ENCODE measurements around the gene ARHGAP6. TPM values are rescaled to one million over a fixed set of nuclear protein-coding genes. Genes with fewer than 3 reads are reported as not detected.

The ARHGAP6 gene
- total RNA-seq, 1 donor from 2014 or later, result 3.1 TPM

DNA sequence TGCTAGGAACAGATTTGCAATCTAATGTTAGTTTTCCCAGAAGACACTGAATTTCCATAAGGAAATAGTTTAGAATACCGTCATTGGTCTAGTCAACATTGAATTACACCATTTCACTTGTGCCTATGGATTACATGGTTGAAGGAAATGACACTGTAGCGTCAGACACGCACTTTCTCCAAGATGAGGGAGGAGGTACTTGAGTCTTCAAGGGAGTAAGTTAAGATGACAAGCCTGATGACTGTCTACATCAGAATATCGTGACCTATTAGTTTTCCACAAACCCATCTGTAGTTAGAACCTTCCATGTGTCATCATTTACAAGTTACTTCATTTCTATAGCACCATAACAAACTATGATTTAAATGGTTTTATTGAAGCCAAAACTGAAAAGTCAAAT, 218.8 kb downstream of the ARHGAP6 start:
- Histone ChIP-seq H3K27ac (replicated peaks) (no peak overlapping the region), H3K36me3 (no peaks in the 10 kb centered on the region), H3K27me3 (ENCODE audit: low read depth) (no peaks in the 10 kb centered on the region), H3K9me3 (replicated peaks) (no peaks in the 10 kb centered on the region), H3K4me3 (no peak overlapping the region), H3K4me1 (no peaks in the 10 kb centered on the region)
- TF ChIP-seq, protein P1, sequence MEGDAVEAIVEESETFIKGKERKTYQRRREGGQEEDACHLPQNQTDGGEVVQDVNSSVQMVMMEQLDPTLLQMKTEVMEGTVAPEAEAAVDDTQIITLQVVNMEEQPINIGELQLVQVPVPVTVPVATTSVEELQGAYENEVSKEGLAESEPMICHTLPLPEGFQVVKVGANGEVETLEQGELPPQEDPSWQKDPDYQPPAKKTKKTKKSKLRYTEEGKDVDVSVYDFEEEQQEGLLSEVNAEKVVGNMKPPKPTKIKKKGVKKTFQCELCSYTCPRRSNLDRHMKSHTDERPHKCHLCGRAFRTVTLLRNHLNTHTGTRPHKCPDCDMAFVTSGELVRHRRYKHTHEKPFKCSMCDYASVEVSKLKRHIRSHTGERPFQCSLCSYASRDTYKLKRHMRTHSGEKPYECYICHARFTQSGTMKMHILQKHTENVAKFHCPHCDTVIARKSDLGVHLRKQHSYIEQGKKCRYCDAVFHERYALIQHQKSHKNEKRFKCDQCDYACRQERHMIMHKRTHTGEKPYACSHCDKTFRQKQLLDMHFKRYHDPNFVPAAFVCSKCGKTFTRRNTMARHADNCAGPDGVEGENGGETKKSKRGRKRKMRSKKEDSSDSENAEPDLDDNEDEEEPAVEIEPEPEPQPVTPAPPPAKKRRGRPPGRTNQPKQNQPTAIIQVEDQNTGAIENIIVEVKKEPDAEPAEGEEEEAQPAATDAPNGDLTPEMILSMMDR (IDR thresholded peaks at IDR 0.05; ENCODE audit: borderline replicate concordance), result no peak
- intact Hi-C loops (cut with micrococcal nuclease), result no loop called here
- no peak for DNase-seq

DNA sequence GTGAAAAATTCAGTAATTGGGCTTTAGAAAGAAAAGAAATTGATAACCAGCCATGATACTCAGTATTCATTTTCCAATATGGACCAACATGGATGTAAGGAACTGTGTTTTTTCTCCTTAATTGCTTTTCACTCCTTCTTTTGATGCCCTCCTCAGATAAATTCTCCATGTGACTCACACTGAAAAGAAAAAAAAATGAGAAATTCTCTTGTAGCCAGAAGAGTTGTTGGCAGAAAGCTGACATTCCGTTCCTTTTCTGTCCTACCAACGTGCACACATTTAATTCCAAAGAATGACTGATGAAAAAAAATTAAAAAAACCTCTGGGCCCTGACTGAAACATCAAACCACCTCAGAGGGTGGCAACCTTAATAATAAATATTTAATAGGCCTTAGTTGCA, 219.4 kb downstream of the ARHGAP6 start:
- Histone ChIP-seq H3K36me3 (no peaks in the 10 kb centered on the region), H3K9me3 (replicated peaks) (no peaks in the 10 kb centered on the region), H3K4me3 (no peak overlapping the region), H3K27me3 (ENCODE audit: low read depth) (no peaks in the 10 kb centered on the region), H3K4me1 (no peaks in the 10 kb centered on the region), H3K27ac (replicated peaks) (no peak overlapping the region)
- no peak for DNase-seq
- intact Hi-C loops (cut with micrococcal nuclease), result no loop called here
- TF ChIP-seq, protein P1 (IDR thresholded peaks at IDR 0.05; ENCODE audit: borderline replicate concordance), result no peak

DNA sequence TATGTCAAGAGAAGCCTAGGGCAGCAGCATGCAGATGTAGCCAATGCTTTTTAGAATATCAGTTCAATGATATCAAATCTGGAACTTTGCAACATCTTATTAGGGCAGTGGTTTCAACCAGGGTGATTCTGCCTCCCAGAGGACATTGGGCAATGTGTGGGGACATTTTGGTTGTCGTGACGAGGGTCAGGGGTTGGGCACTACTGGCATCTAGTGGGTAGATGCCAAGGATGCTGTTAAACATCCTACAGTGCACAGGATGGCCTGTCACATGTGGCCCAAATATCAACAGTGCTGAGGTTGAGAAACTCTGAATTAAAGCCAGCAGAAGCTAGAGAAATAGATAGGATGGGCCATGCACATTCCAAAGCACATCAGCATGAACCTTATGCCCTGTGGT, 220.2 kb downstream of the ARHGAP6 start:
- intact Hi-C loops (cut with micrococcal nuclease), result no loop called here
- no peak overlapping the region for H3K27ac ChIP-seq (replicated peaks)
- TF ChIP-seq, protein P1 (IDR thresholded peaks at IDR 0.05; ENCODE audit: borderline replicate concordance), result no peak
- H3K9me3 ChIP-seq (replicated peaks), result no peaks in the 10 kb centered on the region
- no peak for DNase-seq
- no peaks in the 10 kb centered on the region for H3K36me3 ChIP-seq
- no peaks in the 10 kb centered on the region for H3K27me3 ChIP-seq (ENCODE audit: low read depth)
- no peak overlapping the region for H3K4me3 ChIP-seq
- H3K4me1 ChIP-seq, result no peaks in the 10 kb centered on the region

DNA sequence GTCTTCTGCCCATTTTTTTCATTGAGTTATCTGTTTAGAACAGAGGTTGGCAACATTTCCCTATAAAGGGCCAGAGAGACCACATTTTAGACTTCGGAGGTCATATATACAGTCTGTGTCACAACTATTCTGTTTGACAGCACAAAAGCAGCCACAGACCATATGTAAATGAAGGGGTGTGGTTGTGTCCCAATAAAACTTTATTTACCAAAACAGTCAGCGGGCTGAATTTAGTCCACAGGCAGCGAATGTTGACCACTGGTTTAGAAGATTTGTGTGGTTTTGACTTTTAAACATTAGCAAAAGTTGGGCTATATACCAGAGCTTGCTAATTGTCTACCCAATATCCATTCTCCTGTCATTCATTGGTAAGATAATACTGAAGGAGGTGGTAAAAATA, 221.7 kb downstream of the ARHGAP6 start:
- Histone ChIP-seq H3K9me3 (replicated peaks) (no peaks in the 10 kb centered on the region), H3K4me3 (no peak overlapping the region), H3K27me3 (ENCODE audit: low read depth) (no peaks in the 10 kb centered on the region), H3K4me1 (no peaks in the 10 kb centered on the region), H3K36me3 (no peaks in the 10 kb centered on the region), H3K27ac (replicated peaks) (no peak overlapping the region)
- intact Hi-C loops (cut with micrococcal nuclease), result no loop called here
- DNase-seq, result no peak
- TF ChIP-seq, protein P1 (IDR thresholded peaks at IDR 0.05; ENCODE audit: borderline replicate concordance), result no peak

DNA sequence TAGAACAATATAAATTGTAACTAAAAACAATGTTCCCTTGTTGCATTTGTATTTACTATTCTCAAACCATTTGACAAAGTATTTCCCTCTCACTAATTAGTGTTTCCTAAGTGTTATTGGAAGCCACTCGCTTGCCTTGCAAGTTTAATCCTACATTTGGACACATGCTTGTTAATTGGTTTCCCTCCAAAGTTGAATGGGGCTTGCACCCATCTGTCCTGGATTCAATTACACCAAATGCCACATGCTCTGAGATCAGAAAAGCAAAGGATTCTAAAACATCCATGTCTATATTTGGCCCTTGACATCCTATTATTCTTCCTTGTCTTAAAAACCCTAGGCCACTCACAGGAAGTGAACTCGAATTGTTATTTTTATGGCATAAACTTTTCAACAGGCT, 225.9 kb downstream of the ARHGAP6 start:
- DNase-seq, result no peak
- Histone ChIP-seq H3K4me3 (no peak overlapping the region), H3K36me3 (no peaks in the 10 kb centered on the region), H3K4me1 (no peaks in the 10 kb centered on the region), H3K27me3 (ENCODE audit: low read depth) (no peaks in the 10 kb centered on the region), H3K9me3 (replicated peaks) (no peaks in the 10 kb centered on the region), H3K27ac (replicated peaks) (no peak overlapping the region)
- TF ChIP-seq, protein P1 (IDR thresholded peaks at IDR 0.05; ENCODE audit: borderline replicate concordance), result no peak
- intact Hi-C loops (cut with micrococcal nuclease), result no loop called here

DNA sequence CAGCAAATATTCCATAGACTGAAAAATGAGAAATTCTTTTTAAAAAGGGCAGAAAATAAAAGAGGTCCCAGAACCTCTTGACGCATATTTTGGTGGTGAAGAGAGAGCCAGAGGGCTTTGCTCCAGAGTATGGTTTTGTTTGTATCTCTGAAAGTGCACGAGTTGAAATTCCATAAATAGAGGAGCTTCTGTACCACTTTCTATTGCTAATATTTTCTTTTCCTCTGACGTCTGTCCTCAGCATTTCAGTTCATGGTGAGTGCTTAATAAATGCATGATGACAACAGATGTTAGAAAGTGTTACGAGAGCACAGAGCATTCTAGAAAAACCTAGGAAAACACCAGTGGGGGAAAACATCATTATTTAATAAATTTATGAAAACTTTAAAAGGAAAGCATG, 227.0 kb downstream of the ARHGAP6 start:
- intact Hi-C loops (cut with micrococcal nuclease), result no loop called here
- DNase-seq, result no peak
- TF ChIP-seq, protein P1 (IDR thresholded peaks at IDR 0.05; ENCODE audit: borderline replicate concordance), result no peak
- Histone ChIP-seq H3K27me3 (ENCODE audit: low read depth) (no peaks in the 10 kb centered on the region), H3K4me3 (no peak overlapping the region), H3K36me3 (no peaks in the 10 kb centered on the region), H3K27ac (replicated peaks) (peak overlapping the region; percentile 56), H3K4me1 (no peaks in the 10 kb centered on the region), H3K9me3 (replicated peaks) (no peaks in the 10 kb centered on the region)
